K562 (cell line): ENCODE data around the gene CCNY. TPM values are rescaled to one million over a fixed set of nuclear protein-coding genes. Genes with fewer than 3 reads are reported as not detected.

Source experiments
- GABPB2 ChIP-seq: fragments of 250-450 bp; sonication (Bioruptor Pico); conservative IDR thresholded peaks from 2 replicates; pipeline ENCODE4 v1.5.1; 2021; ENCODE audit warnings: mild to moderate bottlenecking
- HDGF ChIP-seq: fragments of 450-650 bp; IDR thresholded peaks from 2 replicates; pipeline ENCODE4 v1.6.1; 2016
- IRF2 ChIP-seq: sonication (generic); formaldehyde crosslinking; IDR thresholded peaks from 2 replicates; pipeline ENCODE4 v1.8.1; 2022; ENCODE audit warnings: mild to moderate bottlenecking, missing genetic modification reagents
- KLF1 ChIP-seq: fragments of 450-650 bp; IDR thresholded peaks from 2 replicates; pipeline ENCODE4 v1.6.1; 2016; ENCODE audit warnings: missing genetic modification characterization, missing compliant biosample characterization
- TRIM25 ChIP-seq: fragments of 450-650 bp; IDR thresholded peaks from 2 replicates; pipeline ENCODE4 v1.7.0; 2016; ENCODE audit warnings: borderline replicate concordance
- ZNF232 ChIP-seq: sonication (generic); formaldehyde crosslinking; IDR thresholded peaks from 2 replicates; pipeline ENCODE4 v1.8.0; 2022; ENCODE audit warnings: mild to moderate bottlenecking, missing genetic modification reagents
- ZNF3 ChIP-seq: fragments of 250-450 bp; sonication (Bioruptor Pico); IDR thresholded peaks from 2 replicates; pipeline ENCODE4 v1.5.0; 2021; ENCODE audit warnings: mild to moderate bottlenecking, moderate library complexity
- polyA plus RNA-seq, 8 experiments: library from polyadenylated mRNA; depleted of rRNA in 4 of 8; stranded (reverse) in 5 of 8; unstranded in 3 of 8; fragments of >200 nt; fragmentation: Nextera tagmentation in 2 of 8; fragmentation: Illumina TruSeq in 1 of 8; extraction: Ambion mirVana in 2 of 8; extraction: Trizol in 1 of 8; gene quantifications; 2 replicates each; pipeline versions ENCODE4 v1.2.1 to v1.2.3, GENCODE V29; 2011 to 2014; ENCODE audit warnings: inconsistent platforms in 1 of 8, missing spikeins in 1 of 8
- total RNA-seq, 7 experiments: library from RNA; depleted of rRNA in 6 of 7; stranded (reverse); fragments of >200 nt in 6 of 7; fragmentation: Illumina TruSeq in 2 of 7; extraction: Trizol in 2 of 7; gene quantifications; 2 replicates each; pipeline versions ENCODE4 v1.2.1 to v1.2.3, GENCODE V29; 2011 to 2021; ENCODE audit warnings: low replicate concordance in 1 of 7
- TF ChIP-seq, protein P1 (sequence below): IDR thresholded peaks from 3 replicates; pipeline ENCODE4 v1.6.1; 2011; ENCODE audit warnings: borderline replicate concordance, mild to moderate bottlenecking, moderate library complexity; ENCODE audit not compliant: insufficient read length; ENCODE audit errors: extremely low read depth
- TF ChIP-seq, protein P2 (sequence below): fragments of 200-600 bp; sonication (generic); IDR thresholded peaks from one replicate; pipeline ENCODE4 v1.6.1; 2012; ENCODE audit warnings: mild to moderate bottlenecking, low read depth, low read length, inconsistent platforms
- TF ChIP-seq, protein P3 (sequence below): sonication (generic); formaldehyde crosslinking; IDR thresholded peaks from 2 replicates; pipeline ENCODE4 v1.8.0; 2022; ENCODE audit warnings: mild to moderate bottlenecking, missing genetic modification reagents
- TF ChIP-seq, protein P4 (sequence below): fragments of 250-450 bp; sonication (Bioruptor Pico); IDR thresholded peaks from 2 replicates; pipeline ENCODE4 v1.6.1; 2021; ENCODE audit warnings: mild to moderate bottlenecking

The CCNY gene
- total and polyA plus RNA-seq, 9 of the 15 experiments (the other 6 are each of a cell fraction or from before 2014, with no cell fraction given): 8.4 to 109 (median 38.6) TPM

GRCh38 chr10:35359056-35359455, 22.7 kb downstream of the CCNY start (continued):
- TF ChIP-seq IRF2 (no peak), TRIM25 (no peak), GABPB2 (CRISPR knock-in tag) (no peak), KLF1 (tag) (no peak), HDGF (no peak), ZNF232 (CRISPR knock-in tag) (no peak), ZNF3 (CRISPR knock-in tag) (no peak)
- TF ChIP-seq, protein P1, sequence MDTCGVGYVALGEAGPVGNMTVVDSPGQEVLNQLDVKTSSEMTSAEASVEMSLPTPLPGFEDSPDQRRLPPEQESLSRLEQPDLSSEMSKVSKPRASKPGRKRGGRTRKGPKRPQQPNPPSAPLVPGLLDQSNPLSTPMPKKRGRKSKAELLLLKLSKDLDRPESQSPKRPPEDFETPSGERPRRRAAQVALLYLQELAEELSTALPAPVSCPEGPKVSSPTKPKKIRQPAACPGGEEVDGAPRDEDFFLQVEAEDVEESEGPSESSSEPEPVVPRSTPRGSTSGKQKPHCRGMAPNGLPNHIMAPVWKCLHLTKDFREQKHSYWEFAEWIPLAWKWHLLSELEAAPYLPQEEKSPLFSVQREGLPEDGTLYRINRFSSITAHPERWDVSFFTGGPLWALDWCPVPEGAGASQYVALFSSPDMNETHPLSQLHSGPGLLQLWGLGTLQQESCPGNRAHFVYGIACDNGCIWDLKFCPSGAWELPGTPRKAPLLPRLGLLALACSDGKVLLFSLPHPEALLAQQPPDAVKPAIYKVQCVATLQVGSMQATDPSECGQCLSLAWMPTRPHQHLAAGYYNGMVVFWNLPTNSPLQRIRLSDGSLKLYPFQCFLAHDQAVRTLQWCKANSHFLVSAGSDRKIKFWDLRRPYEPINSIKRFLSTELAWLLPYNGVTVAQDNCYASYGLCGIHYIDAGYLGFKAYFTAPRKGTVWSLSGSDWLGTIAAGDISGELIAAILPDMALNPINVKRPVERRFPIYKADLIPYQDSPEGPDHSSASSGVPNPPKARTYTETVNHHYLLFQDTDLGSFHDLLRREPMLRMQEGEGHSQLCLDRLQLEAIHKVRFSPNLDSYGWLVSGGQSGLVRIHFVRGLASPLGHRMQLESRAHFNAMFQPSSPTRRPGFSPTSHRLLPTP: no peak
- TF ChIP-seq, protein P2, sequence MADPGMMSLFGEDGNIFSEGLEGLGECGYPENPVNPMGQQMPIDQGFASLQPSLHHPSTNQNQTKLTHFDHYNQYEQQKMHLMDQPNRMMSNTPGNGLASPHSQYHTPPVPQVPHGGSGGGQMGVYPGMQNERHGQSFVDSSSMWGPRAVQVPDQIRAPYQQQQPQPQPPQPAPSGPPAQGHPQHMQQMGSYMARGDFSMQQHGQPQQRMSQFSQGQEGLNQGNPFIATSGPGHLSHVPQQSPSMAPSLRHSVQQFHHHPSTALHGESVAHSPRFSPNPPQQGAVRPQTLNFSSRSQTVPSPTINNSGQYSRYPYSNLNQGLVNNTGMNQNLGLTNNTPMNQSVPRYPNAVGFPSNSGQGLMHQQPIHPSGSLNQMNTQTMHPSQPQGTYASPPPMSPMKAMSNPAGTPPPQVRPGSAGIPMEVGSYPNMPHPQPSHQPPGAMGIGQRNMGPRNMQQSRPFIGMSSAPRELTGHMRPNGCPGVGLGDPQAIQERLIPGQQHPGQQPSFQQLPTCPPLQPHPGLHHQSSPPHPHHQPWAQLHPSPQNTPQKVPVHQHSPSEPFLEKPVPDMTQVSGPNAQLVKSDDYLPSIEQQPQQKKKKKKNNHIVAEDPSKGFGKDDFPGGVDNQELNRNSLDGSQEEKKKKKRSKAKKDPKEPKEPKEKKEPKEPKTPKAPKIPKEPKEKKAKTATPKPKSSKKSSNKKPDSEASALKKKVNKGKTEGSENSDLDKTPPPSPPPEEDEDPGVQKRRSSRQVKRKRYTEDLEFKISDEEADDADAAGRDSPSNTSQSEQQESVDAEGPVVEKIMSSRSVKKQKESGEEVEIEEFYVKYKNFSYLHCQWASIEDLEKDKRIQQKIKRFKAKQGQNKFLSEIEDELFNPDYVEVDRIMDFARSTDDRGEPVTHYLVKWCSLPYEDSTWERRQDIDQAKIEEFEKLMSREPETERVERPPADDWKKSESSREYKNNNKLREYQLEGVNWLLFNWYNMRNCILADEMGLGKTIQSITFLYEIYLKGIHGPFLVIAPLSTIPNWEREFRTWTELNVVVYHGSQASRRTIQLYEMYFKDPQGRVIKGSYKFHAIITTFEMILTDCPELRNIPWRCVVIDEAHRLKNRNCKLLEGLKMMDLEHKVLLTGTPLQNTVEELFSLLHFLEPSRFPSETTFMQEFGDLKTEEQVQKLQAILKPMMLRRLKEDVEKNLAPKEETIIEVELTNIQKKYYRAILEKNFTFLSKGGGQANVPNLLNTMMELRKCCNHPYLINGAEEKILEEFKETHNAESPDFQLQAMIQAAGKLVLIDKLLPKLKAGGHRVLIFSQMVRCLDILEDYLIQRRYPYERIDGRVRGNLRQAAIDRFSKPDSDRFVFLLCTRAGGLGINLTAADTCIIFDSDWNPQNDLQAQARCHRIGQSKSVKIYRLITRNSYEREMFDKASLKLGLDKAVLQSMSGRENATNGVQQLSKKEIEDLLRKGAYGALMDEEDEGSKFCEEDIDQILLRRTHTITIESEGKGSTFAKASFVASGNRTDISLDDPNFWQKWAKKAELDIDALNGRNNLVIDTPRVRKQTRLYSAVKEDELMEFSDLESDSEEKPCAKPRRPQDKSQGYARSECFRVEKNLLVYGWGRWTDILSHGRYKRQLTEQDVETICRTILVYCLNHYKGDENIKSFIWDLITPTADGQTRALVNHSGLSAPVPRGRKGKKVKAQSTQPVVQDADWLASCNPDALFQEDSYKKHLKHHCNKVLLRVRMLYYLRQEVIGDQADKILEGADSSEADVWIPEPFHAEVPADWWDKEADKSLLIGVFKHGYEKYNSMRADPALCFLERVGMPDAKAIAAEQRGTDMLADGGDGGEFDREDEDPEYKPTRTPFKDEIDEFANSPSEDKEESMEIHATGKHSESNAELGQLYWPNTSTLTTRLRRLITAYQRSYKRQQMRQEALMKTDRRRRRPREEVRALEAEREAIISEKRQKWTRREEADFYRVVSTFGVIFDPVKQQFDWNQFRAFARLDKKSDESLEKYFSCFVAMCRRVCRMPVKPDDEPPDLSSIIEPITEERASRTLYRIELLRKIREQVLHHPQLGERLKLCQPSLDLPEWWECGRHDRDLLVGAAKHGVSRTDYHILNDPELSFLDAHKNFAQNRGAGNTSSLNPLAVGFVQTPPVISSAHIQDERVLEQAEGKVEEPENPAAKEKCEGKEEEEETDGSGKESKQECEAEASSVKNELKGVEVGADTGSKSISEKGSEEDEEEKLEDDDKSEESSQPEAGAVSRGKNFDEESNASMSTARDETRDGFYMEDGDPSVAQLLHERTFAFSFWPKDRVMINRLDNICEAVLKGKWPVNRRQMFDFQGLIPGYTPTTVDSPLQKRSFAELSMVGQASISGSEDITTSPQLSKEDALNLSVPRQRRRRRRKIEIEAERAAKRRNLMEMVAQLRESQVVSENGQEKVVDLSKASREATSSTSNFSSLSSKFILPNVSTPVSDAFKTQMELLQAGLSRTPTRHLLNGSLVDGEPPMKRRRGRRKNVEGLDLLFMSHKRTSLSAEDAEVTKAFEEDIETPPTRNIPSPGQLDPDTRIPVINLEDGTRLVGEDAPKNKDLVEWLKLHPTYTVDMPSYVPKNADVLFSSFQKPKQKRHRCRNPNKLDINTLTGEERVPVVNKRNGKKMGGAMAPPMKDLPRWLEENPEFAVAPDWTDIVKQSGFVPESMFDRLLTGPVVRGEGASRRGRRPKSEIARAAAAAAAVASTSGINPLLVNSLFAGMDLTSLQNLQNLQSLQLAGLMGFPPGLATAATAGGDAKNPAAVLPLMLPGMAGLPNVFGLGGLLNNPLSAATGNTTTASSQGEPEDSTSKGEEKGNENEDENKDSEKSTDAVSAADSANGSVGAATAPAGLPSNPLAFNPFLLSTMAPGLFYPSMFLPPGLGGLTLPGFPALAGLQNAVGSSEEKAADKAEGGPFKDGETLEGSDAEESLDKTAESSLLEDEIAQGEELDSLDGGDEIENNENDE: no peak
- TF ChIP-seq, protein P3, sequence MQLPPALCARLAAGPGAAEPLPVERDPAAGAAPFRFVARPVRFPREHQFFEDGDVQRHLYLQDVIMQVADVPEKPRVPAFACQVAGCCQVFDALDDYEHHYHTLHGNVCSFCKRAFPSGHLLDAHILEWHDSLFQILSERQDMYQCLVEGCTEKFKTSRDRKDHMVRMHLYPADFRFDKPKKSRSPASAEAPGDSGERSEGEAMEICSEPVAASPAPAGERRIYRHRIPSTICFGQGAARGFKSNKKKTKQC (CRISPR knock-in tag): no peak
- TF ChIP-seq, protein P4, sequence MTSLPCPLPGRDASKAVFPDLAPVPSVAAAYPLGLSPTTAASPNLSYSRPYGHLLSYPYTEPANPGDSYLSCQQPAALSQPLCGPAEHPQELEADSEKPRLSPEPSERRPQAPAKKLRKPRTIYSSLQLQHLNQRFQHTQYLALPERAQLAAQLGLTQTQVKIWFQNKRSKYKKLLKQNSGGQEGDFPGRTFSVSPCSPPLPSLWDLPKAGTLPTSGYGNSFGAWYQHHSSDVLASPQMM (CRISPR knock-in tag): no peak
